HG03175 (cell line): ENCODE results near the gene UGT1A9.
"Not testable (repeated sequence)": the region's sequence is repeated elsewhere in the genome, so short reads cannot be mapped to it uniquely, and the experiment has no call there.

Experiments used
- ATAC-seq: cut with Tn5 transposase; IDR thresholded peaks from one replicate; pipeline ENCODE4 v1.9.1; 2021; ENCODE audit warnings: mild to moderate bottlenecking, moderate library complexity; ENCODE audit not compliant: unreplicated experiment

UGT1A9 gene

GRCh38 chr2:233711312-233712008, 39.8 kb downstream of the UGT1A9 start:
- peak; percentile 62 for ATAC-seq

- no peak for ATAC-seq
Observed at GRCh38 chr2:233712611-233713261, 41.0 kb downstream of the UGT1A9 start, which contains the start of gene UGT1A5. Gene UGT1A5 (plus strand): TSS chr2:233712907. CDS start chr2:233712992, 85 bp downstream.

- no peak for ATAC-seq
Observed at GRCh38 chr2:233713262-233713615, 41.5 kb downstream of the UGT1A9 start.

- ATAC-seq = no peak
Observed at GRCh38 chr2:233714121-233714520, 42.4 kb downstream of the UGT1A9 start.

GRCh38 chr2:233718552-233718951, 46.9 kb downstream of the UGT1A9 start, which contains the start of gene UGT1A4:
Gene UGT1A4 (plus strand): TSS chr2:233718736. CDS start chr2:233718821, 85 bp downstream.
- ATAC-seq = no peak

- ATAC-seq = no peak
Observed at GRCh38 chr2:233728723-233729301, 57.1 kb downstream of the UGT1A9 start, which contains the start of gene UGT1A3. Gene UGT1A3 (plus strand): TSS chr2:233729042. CDS start chr2:233729127, 85 bp downstream.

- ATAC-seq = not testable (repeated sequence)
Observed at GRCh38 chr2:233736868-233737653, 65.4 kb downstream of the UGT1A9 start.

- no peak for ATAC-seq
Observed at GRCh38 chr2:233740870-233741269, 69.2 kb downstream of the UGT1A9 start.

- ATAC-seq = no peak
Observed at GRCh38 chr2:233743464-233744259, 72.0 kb downstream of the UGT1A9 start.

- ATAC-seq = no peak
Observed at GRCh38 chr2:233745073-233745755, 73.5 kb downstream of the UGT1A9 start.

GRCh38 chr2:233745838-233746237, 74.1 kb downstream of the UGT1A9 start:
- ATAC-seq = not testable (repeated sequence)

- no peak for ATAC-seq
Observed at GRCh38 chr2:233746475-233747282, 75.0 kb downstream of the UGT1A9 start.

GRCh38 chr2:233747283-233747544, 75.5 kb downstream of the UGT1A9 start:
- no peak for ATAC-seq

GRCh38 chr2:233750689-233751088, 79.0 kb downstream of the UGT1A9 start:
- ATAC-seq = not testable (repeated sequence)

GRCh38 chr2:233751212-233752009, 79.7 kb downstream of the UGT1A9 start:
- ATAC-seq = not testable (repeated sequence)

- no peak for ATAC-seq
Observed at GRCh38 chr2:233754872-233755611, 83.3 kb downstream of the UGT1A9 start.

GRCh38 chr2:233756429-233757081, 84.9 kb downstream of the UGT1A9 start:
- ATAC-seq = no peak
